Ovary (tissue), 3 donors: ENCODE results near the gene TREH.

ENCODE experiments used
- CTCF ChIP-seq, 3 donors: fragments of 450-650 bp in 2 of 3; fragments of 200-600 bp in 1 of 3; IDR thresholded peaks; one replicate each; pipeline versions ENCODE4 v1.5.1 to v1.8.0; 2016 to 2022; ENCODE audit warnings: antibody characterized with exemption in 3 of 3, mild to moderate bottlenecking in 1 of 3
- POLR2A ChIP-seq: fragments of 450-650 bp; IDR thresholded peaks from one replicate; pipeline ENCODE4 v1.6.1; 2017; ENCODE audit warnings: antibody characterized with exemption, mild to moderate bottlenecking, moderate library complexity
- donor health status: DM: no; HTN: no; CAD: no.

GRCh38 chr11:118614511-118614910 lies 64.9 kb downstream of the TREH start:
- TF ChIP-seq CTCF (IDR thresholded peaks at IDR 0.05) (no peak), POLR2A (no peak)
